HCEC 1CT (cell line): ENCODE results near the gene IL2RA.
"Not testable (repeated sequence)": the region's sequence is repeated elsewhere in the genome, so short reads cannot be mapped to it uniquely, and the experiment has no call there.

Experiments
- DNase-seq: peaks from one replicate; pipeline ENCODE4 v3.0.0-alpha.2; 2017

The IL2RA gene

DNA sequence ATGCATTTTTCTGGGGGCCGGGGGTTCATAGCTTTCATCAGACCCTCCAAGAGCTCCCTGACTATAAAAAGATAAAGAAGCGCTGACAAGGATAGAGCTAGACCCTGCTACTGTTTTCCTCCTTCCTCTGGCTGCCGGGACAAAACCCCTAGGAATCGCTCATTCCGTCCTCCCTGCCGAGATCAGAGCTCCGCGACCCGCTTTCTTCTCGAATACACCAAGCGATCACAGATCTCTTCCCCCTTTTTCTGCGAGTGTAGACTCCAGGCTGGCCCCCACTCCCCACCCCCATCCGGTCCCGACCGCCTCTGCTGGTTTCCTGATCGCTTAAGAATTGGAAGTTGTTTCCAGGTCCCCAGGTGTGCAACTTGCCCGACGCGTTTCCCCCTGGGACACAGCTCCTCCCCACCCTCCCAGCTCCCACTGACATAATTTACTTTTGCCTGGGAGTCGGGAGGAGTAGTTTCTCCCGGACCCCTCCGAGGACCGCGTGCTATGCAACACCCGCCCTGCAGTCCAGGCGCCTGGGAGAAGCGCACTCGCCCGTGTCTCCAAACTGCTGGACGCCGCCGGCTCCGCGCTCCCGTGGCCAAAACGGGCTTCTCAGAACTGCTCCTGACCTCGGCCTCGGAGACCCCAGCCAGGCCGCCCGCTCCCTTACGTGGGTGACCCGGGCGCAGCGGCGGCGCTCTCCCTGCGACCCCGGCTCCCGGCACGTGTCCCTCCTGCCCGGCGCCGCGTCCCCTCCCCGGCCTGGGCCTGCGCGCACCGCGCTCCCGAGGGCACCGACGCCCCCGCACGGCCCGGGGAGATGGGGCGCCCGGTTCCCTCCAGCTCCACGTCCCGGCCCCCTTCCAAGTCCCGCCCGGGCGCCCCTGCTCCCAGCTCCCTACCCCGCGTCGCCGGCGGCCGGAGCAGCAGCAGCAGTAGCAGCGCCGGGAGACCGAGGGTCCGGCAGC lies 85.4 kb downstream of the IL2RA start:
- DNase-seq: peak; percentile 23

GRCh38 chr10:5975641-5976473 lies 86.3 kb downstream of the IL2RA start:
- DNase-seq: no peak

DNA sequence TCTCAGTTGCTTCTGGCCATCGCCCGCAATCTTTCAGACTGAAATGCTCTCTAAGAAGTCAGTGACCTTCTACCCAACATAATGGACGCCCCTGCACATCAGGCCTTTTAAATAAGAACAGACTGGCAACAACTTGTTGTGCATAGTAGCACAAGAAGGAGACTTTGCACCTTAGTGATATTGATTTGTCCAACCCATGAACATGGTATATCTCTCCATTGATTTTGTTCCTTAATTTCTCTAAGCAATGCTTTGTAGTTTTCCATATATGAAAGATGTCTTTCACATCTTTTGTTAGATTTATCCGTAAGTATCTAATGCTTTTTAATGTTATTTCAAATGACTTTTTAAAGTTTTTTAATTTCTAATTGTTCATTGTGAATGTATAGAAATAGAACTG lies 89.1 kb downstream of the IL2RA start:
- no peak for DNase-seq

- no peak for DNase-seq
Observed at GRCh38 chr10:5971886-5972285, 90.3 kb downstream of the IL2RA start.

DNA sequence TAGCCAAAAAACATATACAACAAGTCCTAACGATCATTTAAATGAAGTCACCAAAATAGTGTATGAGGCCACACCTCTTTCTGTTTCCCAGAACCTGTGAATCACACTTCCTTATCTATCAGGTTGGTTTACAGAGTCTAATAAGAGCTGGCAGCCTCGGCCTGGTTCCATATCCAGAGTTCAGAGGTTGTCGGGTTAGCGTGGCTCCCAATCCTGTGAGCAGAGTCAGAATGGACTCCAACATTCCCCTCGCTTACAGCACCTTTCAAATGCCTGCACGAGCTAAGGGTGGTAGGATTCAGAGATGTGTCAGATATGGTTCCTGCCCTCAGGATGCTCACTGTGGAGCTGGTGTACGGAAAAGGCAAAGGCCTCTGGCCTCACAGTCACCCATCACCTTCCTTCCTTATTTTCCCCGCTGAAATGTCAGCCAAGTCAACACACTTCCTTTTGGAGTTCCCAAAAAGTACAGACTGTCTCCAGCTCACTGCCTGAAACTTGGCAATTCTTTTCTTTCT lies 90.8 kb downstream of the IL2RA start:
- DNase-seq: no peak

DNA sequence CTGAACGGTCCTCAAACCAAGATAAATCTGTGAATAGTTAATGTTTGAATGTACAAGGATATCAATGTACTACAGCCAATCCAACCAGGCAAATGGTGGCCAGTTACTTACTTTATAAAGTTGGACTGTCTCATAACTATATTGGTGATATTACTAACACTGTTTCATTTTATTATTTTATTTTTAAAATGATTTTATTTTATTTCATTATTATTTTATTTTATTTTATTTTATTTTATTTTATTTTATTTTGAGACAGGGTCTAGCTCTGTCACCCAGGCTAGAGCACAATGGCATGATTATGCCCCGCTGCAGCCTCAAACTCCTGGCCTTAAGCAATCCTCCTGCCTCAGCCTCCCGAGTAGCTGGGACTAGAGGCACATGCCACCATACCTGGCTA lies 91.6 kb downstream of the IL2RA start:
- DNase-seq: no peak

- no peak for DNase-seq
Observed at GRCh38 chr10:5970066-5970465, 92.1 kb downstream of the IL2RA start.

DNA sequence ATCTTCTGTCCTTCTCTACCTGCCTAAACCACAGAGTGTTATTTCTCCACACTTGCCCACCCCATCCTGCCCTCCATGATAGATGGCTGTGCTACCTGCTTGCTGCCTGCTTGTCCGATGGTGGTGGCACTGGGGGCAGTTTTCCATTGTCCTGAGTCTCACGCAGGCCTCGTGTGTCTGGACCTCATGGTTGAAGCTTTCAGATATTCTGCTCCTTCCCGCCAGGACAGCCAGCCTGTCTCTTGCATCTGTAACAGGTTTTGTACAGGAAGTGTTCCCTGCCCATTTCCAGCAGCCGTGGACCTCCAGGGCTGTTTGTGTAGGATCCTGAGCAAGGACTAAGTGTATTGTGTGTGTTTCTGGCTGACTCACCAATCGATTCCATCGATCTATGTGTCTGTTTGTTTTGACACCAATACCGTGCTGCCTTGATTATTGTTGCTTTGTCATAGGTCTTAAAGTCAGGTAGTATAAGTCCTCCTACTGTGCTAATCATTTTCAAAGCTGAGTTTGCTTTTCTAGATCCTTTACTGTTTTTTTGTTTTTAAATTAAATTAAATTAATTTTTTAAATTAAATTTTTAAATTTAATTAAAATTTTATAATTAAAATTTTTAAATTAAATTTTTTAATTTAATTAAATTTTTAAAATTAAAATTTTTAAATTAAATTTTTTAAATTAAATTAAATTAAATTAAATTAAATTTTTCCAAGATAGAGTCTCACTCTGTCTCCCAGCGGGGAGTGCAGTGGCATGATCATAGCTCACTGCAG lies 93.3 kb downstream of the IL2RA start:
- no peak for DNase-seq

- no peak for DNase-seq
Observed at GRCh38 chr10:5968037-5968680, 94.0 kb downstream of the IL2RA start.

- no peak for DNase-seq
Observed at GRCh38 chr10:5965266-5965665, 96.9 kb downstream of the IL2RA start.

GRCh38 chr10:5964736-5965135 lies 97.4 kb downstream of the IL2RA start:
- DNase-seq: no peak

DNA sequence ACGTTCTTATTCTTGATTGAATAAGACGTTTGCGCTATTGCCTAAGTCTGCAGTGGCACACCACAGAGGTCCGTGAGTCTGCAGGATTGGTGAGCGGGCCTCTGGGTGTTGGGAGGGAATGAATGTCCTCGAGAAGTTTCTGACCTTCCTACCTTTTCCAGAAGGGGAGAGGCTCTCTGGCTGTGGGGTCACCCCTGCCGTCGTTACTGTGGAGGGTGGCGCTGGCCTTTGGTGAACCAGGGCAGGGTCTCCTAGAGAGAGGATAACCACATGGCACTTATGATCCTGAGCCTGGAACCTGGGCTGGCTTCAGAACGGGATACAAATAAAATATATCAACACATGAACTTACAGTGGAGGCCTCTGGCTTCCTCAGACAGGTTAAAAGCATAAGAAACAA lies 98.6 kb downstream of the IL2RA start:
- DNase-seq: no peak

GRCh38 chr10:5963071-5963470 lies 99.1 kb downstream of the IL2RA start:
- no peak for DNase-seq

DNA sequence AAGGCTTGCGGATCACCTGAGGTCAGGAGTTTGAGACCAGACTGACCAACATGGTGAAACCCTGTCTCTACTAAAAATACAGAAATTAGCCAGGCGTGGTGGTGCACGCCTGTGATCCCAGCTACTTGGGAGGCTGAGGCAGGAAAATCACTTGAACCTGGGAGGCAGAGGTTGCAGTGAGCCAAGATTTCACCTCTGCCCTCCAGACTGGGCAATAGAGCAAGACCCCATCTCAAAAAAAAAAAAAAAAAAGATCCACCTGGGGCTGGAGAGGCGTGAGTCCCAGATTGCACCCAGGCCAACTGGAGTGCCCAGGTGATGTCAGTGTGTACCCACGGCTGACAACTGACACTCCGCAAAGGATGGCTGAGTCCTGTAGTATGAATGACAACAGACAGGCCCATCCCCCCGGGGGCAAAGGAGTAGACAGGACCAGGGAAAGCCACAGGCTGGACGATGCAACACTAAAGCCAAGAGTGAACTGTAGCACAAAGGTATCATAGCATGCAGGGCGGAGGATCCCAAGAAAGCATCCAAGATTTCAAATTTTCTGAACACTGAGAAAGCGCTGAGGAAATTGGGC lies 99.7 kb downstream of the IL2RA start:
- DNase-seq: not testable (repeated sequence)

GRCh38 chr10:5961405-5962100 lies 100.6 kb downstream of the IL2RA start:
- no peak for DNase-seq

DNA sequence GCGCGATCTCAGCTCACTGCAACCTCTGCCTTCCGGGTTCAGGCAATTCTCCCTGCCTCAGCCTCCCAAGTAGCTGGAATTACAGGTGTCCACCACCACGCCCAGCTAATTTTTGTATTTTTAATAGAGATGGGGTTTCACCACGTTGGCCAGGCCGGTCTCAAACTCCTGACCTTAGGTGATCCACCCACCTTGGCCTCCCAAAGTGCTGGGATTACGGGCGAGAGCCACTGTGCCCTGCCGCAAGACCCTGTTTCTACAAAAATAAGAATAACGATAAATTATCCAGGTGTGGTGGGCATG lies 101.2 kb downstream of the IL2RA start:
- not testable (repeated sequence) for DNase-seq
